Tibial nerve (tissue), 4 donors: ENCODE measurements around the gene EPHX1.

Experiments used
- CTCF ChIP-seq, 5 experiments: fragments of 200-600 bp in 3 of 5; fragments of 450-650 bp in 2 of 5; sonication (generic) in 3 of 5; IDR thresholded peaks; one replicate each; pipeline ENCODE4 v1.5.1; 2016 to 2019; ENCODE audit warnings: antibody characterized with exemption in 5 of 5, mild to moderate bottlenecking in 3 of 5, moderate library complexity in 2 of 5
- EP300 ChIP-seq, 2 donors: sonication (generic); formaldehyde crosslinking; IDR thresholded peaks; one replicate each; pipeline ENCODE4 v1.6.1; 2017; ENCODE audit warnings: antibody characterized with exemption in 2 of 2, mild to moderate bottlenecking in 1 of 2
- POLR2A ChIP-seq, 2 donors: fragments of 450-650 bp; IDR thresholded peaks; one replicate each; pipeline ENCODE4 v1.6.1; 2017; ENCODE audit warnings: antibody characterized with exemption in 2 of 2, mild to moderate bottlenecking in 2 of 2, moderate library complexity in 2 of 2

- no peak for TF ChIP-seq CTCF (IDR thresholded peaks at IDR 0.05)
- no peak for TF ChIP-seq POLR2A (IDR thresholded peaks at IDR 0.05)
- no peak for TF ChIP-seq EP300 (IDR thresholded peaks at IDR 0.05)
Observed at GRCh38 chr1:225844236-225845061, 34.5 kb downstream of the EPHX1 start.
